OCI-LY1 (cell line): ENCODE results near the gene ACTL10.

Source experiments
- EZH2 ChIP-seq: fragments of 200-600 bp; sonication (generic), shearing (Covaris generic); IDR thresholded peaks from 2 replicates; pipeline ENCODE4 v1.8.0; 2017; ENCODE audit warnings: borderline replicate concordance, mixed run types, mild to moderate bottlenecking, antibody characterized with exemption, low read length, moderate library complexity, mixed read lengths
- TF ChIP-seq, protein P1 (sequence below): fragments of 200-600 bp; sonication (generic), shearing (Covaris generic); IDR thresholded peaks from 2 replicates; pipeline ENCODE4 v1.5.1; 2017; ENCODE audit warnings: mild to moderate bottlenecking, antibody characterized with exemption, low read length, moderate library complexity, mixed read lengths

DNA sequence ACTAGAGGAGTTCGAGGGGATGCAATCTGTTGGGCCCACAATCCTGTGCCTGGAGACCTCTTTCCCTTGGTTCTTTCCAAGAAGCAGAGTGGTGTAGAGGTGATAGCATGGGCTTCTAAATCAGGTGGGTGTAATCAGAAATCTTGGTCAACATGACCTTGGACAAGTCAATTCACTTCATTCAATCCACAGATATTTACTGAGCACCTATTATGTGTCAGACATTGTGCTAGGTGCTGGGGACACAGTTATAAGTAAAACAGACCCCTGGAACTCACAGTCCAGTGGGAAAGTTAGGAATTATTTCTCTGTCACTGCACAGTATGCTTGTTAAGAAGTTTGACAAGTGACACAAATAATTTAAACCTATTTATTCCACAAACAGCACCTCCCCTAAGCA, 22.8 kb downstream of the ACTL10 start:
- TF ChIP-seq, protein P1, sequence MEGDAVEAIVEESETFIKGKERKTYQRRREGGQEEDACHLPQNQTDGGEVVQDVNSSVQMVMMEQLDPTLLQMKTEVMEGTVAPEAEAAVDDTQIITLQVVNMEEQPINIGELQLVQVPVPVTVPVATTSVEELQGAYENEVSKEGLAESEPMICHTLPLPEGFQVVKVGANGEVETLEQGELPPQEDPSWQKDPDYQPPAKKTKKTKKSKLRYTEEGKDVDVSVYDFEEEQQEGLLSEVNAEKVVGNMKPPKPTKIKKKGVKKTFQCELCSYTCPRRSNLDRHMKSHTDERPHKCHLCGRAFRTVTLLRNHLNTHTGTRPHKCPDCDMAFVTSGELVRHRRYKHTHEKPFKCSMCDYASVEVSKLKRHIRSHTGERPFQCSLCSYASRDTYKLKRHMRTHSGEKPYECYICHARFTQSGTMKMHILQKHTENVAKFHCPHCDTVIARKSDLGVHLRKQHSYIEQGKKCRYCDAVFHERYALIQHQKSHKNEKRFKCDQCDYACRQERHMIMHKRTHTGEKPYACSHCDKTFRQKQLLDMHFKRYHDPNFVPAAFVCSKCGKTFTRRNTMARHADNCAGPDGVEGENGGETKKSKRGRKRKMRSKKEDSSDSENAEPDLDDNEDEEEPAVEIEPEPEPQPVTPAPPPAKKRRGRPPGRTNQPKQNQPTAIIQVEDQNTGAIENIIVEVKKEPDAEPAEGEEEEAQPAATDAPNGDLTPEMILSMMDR, result no peak
- TF ChIP-seq EZH2, result no peak
